HG02981 (cell line): Measurements from ENCODE around the gene MPP2.
"Not testable (repeated sequence)": the region's sequence is repeated elsewhere in the genome, so short reads cannot be mapped to it uniquely, and the experiment has no call there.

Source experiments
- ATAC-seq: cut with Tn5 transposase; IDR thresholded peaks from one replicate; pipeline ENCODE4 v1.9.1; 2021; ENCODE audit warnings: mild to moderate bottlenecking, moderate library complexity; ENCODE audit not compliant: unreplicated experiment

MPP2 gene

DNA sequence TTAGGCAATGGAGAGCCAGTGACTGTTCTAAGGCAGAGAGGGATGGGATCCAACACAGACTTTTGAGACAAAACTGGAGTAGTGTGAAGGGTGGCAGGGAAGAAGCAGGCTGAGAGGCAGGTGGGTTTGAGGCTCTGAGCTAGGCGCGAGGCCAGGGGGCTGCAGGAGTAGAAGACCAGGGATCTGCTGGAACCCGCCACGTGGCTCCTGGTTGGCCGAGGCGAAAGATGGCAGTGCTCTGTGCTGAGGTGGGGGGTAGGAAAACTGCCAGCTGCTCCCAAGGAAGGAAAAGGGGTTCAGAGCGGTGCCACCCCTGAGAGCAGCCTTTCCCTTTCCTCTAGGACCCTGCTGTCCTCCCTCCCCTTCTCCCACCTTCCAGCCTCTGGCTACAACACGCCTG, 54.8 kb downstream of the MPP2 start:
- no peak for ATAC-seq

DNA sequence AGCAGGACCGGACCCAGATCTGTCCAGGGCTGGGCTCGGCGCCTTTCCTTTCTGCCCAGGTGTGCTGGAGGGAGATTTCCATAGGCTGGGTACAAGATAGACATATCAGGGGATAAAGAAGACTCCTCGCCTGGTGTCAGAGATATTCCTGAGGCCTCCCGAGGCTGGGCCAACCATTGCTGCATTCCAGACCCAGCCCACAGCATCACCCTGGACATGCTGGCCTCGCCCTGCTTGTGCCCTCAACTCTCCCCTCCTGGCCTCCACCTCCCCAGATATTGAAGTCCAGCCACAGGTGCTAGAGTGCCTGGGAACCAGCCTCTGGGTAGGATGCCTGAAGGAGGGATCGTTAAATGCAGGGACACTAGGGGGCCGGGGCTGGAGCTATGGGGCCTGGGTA, 58.2 kb downstream of the MPP2 start:
- no peak for ATAC-seq

DNA sequence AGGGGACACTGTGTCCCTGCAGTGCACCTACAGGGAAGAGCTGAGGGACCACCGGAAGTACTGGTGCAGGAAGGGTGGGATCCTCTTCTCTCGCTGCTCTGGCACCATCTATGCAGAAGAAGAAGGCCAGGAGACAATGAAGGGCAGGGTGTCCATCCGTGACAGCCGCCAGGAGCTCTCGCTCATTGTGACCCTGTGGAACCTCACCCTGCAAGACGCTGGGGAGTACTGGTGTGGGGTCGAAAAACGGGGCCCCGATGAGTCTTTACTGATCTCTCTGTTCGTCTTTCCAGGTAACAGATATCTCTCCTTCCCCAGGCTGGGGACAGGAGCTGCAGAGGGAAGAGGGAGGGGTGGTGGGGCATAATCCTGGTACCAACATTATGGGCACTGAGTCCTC, 58.7 kb downstream of the MPP2 start:
- ATAC-seq, result no peak

DNA sequence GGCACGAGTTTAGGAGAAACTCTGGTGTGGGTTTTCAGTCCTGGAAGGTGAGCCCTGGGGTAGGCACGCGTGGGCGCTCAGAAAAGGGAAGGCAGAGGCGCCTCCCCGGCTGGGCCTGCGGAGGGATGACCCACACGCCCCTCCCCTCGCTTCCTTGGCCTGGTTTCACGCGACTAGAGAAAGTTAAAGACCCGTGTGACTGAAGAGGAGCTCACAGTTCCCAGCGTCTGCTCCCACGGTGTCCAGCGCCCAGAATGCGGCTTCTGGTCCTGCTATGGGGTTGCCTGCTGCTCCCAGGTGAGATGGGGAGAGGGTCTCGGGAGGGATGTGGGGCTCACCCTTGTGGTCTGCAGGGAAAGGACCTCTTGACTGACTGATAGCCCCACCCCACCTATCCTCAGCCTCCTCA, 60.4 kb downstream of the MPP2 start, which contains the start of gene CD300LG:
TSS of gene CD300LG (plus strand) at position 214 of the 409 bp plus-strand sequence. CDS start at position 255, 41 bp downstream.
- ATAC-seq, result no peak

DNA sequence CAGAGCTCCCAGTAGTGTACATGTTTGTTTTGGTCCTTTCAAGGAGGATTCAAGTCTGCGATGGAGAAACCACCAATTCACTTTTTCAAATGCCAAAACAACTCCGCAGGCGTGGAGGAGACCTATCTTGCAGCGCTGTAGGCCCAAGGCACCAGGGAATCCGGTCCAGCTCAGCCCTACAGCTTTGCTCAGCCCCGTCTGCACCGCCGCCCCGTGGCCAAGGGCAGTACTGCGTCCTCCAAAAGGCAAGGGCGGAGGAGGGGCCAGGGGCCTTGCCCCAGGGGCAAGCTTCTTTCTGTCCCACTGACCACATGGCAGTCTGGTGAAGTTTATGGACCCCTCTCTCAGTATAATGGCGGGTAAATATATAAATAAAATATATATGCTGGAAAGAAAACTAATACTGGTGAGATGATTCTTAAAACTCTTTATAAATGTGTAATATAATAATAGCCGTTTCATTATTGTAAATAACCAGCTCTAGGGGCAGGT, 61.1 kb downstream of the MPP2 start:
- ATAC-seq, result peak; percentile 51

DNA sequence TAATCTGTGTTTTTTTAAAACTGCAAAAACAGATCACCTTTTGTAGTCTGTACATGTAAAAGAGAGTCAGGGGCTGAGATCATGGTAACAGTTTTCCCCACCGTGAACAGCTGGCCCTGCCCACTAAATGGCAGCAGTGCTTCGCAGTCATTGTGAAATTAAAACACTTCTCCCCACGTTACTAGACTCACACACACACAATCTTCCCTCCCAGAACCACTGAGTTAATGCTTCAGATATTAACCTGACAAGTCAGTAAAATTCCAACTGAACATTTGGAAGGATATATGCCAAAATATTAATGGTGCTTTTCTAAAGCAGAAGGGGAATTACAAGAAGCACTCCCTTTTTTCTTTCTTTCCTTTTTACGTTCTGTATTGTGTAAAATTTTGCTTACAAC, 61.6 kb downstream of the MPP2 start:
- ATAC-seq, result no peak

DNA sequence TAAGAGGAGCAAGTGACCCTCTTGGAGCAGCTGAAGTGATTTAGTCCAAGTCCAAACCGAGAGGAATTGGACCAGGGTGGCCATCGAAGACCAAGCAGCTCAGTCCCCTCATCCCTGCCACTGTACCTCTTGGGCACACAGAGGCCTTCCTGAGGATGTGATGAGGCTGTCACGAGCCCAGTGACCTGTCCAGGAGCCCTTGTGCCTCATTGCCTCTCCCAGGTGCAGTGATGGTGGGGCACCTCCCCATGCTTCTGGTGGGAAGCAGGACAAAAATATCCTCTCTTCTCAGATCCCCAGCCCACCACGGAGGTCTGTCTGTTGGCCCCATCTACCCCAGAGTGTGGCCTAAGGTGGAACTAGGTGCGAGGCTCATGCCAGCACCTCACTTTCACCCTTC, 63.1 kb downstream of the MPP2 start:
- no peak for ATAC-seq

DNA sequence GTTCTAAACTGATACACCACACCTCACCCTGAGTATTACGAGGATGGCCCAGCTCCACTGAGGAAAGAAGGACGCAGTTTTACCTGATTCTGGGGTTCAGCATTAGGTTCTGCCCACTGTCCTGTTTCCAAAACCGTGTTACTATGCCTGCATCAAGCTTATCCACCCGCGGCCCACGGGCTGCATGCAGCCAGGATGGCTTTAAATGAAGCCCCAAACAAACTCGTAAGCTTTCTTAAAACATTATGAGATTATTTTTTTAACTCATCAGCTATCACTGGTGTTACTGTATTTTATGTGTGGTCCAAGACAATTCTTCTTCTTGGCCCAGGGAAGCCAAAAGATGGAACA, 64.4 kb downstream of the MPP2 start:
- ATAC-seq, result no peak

DNA sequence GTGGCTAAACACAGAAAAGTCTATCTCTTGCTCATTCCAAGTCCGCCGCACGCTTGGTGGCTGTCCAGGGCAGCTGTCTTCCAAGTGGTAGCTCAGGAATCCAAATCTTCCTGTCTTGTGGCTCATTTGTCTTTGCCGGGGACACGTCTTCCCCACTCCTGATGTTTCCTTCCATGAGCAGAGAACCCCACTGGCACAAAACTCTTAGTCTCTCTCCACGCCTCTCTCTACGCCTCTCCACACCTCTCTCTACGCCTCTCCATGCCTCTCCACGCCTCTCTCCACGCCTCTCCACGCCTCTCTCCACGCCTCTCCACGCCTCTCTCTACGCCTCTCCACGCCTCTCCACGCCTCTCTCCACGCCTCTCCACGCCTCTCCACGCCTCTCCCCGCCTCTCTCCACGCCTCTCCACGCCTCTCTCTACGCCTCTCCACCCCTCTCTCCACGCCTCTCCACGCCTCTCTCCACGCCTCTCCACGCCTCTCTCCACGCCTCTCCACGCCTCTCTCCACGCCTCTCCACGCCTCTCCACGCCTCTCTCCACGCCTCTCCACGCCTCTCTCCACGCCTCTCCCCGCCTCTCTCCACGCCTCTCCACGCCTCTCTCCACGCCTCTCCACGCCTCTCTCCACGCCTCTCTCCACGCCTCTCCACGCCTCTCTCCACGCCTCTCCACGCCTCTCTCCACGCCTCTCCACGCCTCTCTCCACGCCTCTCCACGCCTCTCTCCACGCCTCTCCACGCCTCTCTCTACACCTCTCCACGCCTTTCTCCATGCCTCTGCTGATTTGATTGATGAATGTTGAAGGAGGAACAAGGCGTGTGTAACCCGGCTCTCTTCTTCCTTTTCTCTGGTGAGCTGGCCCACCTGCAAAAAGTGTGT, 65.0 kb downstream of the MPP2 start:
- not testable (repeated sequence) for ATAC-seq

DNA sequence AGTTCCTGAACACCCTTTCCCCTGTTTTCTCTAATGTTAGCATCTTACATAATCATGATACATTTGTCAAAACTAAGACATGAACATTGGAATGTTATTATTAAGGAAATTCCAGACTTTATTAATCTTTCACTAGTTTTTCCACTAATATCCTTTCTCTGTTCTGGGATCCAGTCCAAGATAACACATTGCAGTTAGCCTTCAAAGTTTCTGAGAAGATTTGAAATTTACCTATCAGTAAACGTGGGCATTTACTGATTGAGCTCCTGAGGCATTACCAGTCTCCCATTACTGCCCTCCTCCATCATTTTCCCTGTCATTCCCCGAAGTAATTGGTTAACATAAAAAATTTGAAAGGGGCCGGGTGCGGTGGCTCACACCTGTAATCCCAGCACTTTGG, 66.1 kb downstream of the MPP2 start:
- ATAC-seq, result no peak

DNA sequence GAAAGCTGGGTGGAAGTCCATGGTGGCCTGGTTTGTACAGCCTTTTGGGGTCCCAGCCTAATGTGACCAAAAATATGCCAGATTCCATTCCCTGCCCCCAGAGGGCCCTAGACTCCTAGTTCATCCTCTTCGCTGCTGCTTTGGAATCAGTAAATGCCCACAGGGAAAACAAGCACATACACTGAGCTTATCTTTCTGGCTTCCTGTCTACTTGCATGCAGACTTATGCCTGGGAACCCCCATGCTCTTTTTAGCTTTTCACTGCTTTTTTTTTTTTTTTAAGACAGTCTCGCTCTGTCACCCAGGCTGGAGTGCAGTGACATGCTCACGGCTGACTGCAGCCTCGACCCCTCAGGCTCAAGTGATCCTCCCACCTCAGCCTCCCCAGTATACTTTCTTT, 66.5 kb downstream of the MPP2 start:
- ATAC-seq, result no peak

DNA sequence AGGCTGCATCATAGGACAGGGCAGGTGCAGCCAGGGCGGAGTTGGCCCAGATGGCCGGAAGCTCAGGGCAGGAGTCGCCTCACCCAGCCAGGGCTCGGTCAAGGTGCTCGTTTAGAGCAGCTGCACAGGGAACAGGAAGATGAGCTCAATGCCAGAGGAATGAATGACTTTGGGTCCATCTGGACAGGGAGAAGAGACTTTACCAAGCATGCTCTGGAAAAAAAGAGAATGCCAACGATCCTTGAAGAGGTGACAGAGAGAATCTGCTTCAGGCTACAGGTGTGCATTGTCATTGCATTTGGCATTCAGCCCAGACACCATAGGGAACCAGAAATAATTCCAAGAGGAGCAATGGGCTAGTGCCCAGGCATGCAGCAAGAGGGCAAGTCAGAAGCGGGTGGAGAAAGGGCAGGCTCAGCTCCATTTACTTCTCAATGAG, 67.6 kb downstream of the MPP2 start:
- no peak for ATAC-seq

DNA sequence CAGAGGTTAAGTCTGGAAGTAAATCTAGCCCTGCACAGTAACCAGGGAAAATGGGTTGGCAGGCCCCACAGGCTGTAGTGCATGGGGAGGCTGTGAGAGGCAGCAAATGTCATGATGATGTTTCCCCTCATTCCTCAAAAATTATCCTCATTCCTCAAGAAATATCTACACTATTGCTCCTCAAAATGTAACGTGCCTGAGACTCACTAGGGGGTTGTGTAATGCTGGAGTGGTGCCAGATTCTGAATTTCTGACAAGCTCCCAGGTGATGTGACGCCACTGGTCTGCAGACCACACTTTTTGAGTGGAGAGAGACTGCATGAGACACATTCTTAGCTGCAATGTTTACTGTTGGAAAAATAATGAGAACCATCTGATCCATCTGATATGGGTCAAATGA, 73.2 kb downstream of the MPP2 start:
- no peak for ATAC-seq

DNA sequence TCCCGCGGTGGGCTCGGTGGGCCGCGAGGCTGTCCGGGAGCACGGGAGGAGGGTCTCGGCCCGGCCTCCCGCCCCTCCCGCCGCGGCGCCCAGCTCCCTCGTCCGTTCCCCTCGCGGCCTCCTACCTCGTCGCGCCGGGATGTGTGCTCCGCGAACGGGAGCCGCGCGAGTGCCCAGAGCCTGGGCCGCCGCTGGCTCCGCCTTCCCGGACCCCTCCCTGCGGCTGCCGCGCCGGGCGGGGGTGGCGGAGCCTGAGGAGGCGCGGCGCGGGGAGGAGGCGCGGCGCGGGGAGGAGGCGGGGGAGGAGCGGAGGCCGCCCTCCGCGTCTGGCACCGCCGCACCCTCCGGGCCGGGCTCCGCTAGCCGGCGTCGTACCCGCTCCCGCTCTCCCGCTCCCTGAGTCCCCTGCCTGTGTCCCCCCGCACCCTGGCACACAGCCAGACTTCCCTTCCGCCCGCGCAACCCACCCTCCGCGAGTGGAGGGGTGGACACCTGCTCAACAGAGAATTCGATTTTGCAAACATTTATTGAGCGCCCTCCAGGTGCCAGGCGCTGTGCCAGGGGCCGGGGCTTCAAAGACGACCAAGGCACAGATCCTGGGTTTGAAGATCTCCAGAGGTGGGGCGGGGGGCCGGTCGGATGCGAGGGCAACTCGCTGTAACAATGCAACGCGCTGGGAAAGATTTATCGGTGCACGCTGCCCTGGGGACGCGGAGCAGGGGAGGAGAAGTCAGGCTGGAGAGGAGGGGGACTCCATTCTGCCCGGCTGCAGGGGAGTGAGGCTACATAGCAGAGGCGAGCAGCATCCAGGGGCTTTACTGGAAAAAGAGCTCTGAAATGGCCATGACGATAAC, 74.1 kb downstream of the MPP2 start, which contains the start of gene MPP3:
TSS of gene MPP3 (minus strand) at position 171 of the 854 bp plus-strand sequence. CDS start 1,240 bp downstream, outside the sequence.
- ATAC-seq, result no peak

DNA sequence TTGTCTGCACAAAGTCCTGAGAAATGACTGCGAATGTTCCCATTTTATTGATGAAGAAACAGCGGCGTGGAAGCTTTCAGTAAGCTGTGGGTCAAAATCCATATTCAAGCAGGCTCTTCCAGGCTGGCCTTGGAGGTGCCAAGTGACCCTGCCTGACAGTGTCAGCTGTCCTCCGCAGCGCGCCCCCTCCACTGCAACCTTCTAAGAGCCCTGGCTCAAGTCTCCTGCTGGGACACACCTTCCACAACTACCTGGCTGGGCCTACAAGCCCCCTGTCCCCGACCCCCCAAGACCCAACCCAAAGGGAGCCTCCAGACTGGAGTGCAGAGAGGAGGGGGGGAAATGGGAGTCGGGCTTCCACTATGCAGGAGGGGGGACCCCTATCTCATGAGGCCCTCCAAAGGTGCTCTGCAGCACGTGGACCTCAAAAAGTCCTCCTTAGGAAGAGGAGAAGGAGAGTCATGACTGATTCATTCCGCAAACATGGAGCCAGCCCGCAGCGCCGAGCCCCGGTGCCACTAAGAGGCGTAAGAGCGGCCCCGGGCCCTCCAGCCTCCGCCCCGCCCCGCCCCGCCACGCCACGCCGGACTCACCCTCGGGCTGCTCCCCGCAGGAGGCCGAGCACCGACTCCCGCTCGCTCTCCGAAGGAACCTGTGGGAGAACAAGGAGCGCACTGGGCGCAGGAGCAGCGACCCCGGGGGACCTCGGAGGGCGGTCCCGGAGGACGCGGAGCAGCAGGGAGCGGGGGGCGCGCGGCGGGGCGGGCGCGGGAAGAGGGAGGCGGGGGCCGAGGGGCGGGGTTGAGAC, 75.0 kb downstream of the MPP2 start:
- ATAC-seq, result no peak

DNA sequence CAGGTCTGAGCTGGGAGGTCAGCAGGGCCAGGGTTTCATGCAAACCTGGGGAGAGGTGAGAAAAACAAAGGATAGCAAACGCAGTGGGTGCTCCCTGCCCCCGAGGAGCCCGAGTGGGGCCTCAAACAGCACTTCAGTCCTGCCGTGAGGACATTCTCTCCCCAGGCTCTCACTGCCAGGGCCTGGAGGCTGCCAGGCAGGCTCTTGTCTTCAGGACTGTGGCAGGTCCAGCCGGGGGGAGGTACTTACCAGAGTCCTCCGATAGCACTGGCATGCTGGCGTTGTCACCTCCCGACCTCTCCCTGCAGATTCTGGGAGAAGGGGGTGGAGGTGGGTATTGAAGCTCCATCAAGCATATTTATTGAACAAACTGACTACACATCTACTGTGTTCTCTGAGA, 75.7 kb downstream of the MPP2 start:
- no peak for ATAC-seq

DNA sequence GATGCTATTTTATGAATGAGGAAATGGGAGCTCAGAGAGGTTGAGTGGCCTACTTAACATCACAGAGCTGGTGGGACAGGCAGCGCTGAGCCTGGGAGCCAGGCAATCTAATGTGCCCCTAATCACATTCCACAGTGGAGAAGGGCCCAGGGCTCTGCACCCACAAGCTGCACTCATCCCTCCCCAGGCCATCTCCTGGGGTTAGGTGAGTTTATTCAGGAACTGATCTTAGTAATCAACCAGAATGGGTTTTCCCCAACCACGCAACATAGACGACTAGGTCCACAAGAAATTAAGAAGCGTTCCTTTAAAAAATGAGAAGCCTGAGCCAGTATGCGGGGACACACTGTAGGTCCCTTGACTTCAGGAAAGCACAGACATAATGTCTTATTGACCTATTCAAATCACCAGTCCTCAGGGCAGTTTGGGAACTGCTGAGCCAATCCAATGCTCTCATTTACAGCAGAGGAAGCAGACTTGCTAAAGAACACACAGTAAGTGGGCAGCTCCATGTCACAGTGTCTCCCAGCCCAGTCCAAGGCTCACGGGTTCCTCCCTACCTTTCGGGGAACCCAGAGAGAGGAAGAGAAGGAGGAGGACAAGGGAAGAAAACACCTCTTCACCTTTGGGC, 76.7 kb downstream of the MPP2 start:
- ATAC-seq, result no peak

DNA sequence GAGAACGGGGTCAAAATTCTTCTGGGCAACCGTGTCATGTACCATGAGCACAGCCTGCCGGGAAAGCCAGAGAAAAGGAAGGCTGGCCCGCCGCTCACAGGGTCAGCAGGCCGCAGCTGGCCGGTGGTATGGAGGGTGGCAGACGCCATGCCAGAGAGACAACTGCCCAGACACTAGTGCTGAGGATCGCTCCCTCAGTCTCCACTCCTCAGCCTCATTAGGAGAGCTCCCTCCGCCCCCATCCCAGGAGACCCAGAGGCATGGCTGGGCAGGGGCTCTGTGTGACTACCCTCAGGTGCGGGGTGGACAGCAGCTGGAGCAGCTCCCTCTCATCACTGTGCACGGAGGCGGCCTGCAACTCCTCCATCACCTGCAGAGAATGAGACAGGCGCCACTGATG, 77.6 kb downstream of the MPP2 start:
- ATAC-seq, result no peak

DNA sequence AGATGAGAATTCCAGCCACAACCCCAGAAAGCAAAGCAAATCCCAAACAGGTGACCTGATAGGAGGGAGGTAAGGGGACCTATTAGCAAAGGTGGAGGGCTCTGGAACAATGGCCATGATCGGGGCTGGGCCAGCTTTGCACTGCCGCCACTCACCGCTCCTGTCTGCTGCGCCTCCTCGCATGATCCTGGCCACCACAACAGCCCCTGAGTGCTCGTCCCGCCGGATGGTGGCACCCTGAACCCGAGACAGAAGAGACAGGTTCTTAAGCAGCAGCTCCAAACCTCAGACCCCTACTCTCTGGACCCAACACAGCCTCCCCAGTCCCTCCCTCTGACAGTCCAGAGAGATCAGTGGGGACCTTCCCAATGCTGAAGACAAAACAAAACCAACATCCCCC, 79.7 kb downstream of the MPP2 start:
- no peak for ATAC-seq

DNA sequence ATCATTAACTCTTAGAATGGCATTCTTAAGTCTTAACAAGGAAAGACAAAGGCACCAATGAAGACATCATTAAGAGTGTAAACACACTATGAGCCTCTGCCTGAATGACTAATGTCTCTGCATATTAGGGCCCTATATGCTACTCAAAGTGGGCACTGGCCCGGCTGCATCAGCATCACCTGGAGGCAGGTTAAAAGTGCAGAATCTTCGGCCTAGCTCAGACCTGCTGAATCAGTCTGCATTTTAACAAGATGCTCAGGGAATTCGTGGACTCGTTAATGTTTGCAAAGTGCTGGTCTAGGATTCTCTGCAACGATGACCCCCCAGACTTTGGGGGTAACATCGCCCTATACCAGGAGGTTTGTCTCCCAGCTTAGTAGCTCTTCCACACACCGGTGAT, 81.1 kb downstream of the MPP2 start:
- no peak for ATAC-seq
